Sigmoid colon (tissue), 4 donors: Measurements from ENCODE around the gene NOC4L.

Experiments
- EP300 ChIP-seq, 4 donors: sonication (generic); formaldehyde crosslinking; IDR thresholded peaks; one replicate each; pipeline ENCODE4 v1.6.1; 2017; ENCODE audit warnings: antibody characterized with exemption in 4 of 4
- POLR2A ChIP-seq, 2 donors: fragments of 450-650 bp; IDR thresholded peaks; one replicate each; pipeline ENCODE4 v1.6.1; 2016; ENCODE audit warnings: antibody characterized with exemption in 2 of 2, mild to moderate bottlenecking in 2 of 2, moderate library complexity in 2 of 2
- TF ChIP-seq, protein P1 (sequence below), 4 experiments: fragments of 450-650 bp in 3 of 4; fragments of 200-600 bp in 1 of 4; IDR thresholded peaks; one replicate each; pipeline ENCODE4 v1.5.1; 2016 to 2019; ENCODE audit warnings: antibody characterized with exemption in 4 of 4, mild to moderate bottlenecking in 3 of 4, moderate library complexity in 2 of 4

DNA sequence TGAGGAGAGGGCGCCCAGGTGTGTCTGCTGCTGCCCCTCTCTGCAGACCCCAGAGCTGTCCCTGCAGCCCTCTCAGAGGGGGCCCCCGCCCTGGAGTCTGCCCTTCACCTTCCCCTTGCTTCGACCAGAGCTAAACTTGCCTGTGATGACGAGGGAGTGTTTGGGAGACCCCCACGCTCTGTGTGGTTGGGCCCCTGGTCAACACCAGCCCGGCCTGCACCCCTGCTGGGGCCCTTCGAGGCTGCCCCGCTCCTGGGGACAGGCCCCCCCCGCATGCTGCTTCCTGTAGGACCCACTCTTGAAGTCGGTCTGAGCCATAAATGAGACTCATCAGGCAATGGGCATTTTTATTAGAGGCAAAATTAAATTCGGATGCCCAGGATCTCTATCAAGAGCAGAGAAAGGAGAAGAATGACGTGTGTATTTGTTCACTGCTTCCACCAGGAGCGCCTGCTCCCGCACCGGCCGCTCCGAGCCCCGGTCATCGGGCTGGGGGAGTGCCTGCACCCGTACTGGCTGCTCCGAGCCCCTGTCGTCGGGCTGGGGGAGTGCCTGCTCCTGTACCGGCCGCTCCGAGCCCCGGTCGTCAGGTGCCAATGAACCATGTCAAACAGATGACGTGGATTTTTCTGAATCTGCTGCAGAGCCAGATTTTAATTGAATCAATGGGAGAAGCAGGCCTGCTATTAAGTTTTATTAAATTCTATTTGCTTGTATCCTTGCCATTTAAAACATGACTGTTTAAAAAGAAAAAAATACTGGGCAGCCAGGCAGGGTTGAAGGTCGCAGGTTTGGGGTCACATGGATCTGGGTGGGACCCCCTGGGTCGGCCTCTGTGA, 47.7 kb downstream of the NOC4L start:
- TF ChIP-seq, protein P1, sequence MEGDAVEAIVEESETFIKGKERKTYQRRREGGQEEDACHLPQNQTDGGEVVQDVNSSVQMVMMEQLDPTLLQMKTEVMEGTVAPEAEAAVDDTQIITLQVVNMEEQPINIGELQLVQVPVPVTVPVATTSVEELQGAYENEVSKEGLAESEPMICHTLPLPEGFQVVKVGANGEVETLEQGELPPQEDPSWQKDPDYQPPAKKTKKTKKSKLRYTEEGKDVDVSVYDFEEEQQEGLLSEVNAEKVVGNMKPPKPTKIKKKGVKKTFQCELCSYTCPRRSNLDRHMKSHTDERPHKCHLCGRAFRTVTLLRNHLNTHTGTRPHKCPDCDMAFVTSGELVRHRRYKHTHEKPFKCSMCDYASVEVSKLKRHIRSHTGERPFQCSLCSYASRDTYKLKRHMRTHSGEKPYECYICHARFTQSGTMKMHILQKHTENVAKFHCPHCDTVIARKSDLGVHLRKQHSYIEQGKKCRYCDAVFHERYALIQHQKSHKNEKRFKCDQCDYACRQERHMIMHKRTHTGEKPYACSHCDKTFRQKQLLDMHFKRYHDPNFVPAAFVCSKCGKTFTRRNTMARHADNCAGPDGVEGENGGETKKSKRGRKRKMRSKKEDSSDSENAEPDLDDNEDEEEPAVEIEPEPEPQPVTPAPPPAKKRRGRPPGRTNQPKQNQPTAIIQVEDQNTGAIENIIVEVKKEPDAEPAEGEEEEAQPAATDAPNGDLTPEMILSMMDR (IDR thresholded peaks at IDR 0.05): no peak
- no peak for TF ChIP-seq POLR2A (IDR thresholded peaks at IDR 0.05)
- TF ChIP-seq EP300 (IDR thresholded peaks at IDR 0.05): no peak
